Adrenal gland (tissue), 5 donors: ENCODE results near the gene MIER1.

ENCODE experiments used
- CTCF ChIP-seq, 6 experiments: fragments of 450-650 bp in 4 of 6; fragments of 200-600 bp in 2 of 6; sonication (generic) in 1 of 6; IDR thresholded peaks; 1 replicate in 5 of 6; 2 replicates in 1 of 6; pipeline versions ENCODE4 v1.5.1 to v1.8.0; 2016 to 2021; ENCODE audit warnings: antibody characterized with exemption in 6 of 6, mild to moderate bottlenecking in 2 of 6, moderate library complexity in 1 of 6
- POLR2A ChIP-seq, 2 donors: fragments of 450-650 bp; IDR thresholded peaks; one replicate each; pipeline ENCODE4 v1.6.1; 2017; ENCODE audit warnings: antibody characterized with exemption in 2 of 2, mild to moderate bottlenecking in 2 of 2, moderate library complexity in 1 of 2
- donor health status: DM: no; HTN: no; CAD: no.

GRCh38 chr1:66938613-66939012, 13.8 kb downstream of the MIER1 start:
- TF ChIP-seq CTCF (IDR thresholded peaks at IDR 0.05) (no peak), POLR2A (IDR thresholded peaks at IDR 0.05) (no peak)
